CD4-positive, alpha-beta T cell treated with Interleukin-12 subunit alpha and Interleukin-12 subunit beta, for 1 hour (primary cell): ENCODE data around the gene AATK.

Experiments used
- DNase-seq: peaks from one replicate; pipeline ENCODE4 v3.0.0-alpha.2; 2020

The AATK gene

GRCh38 chr17:81110488-81111040 is 55.5 kb downstream of the AATK start:
- DNase-seq: no peak

- DNase-seq: no peak
Measured at GRCh38 chr17:81109957-81110356, 56.1 kb downstream of the AATK start.

GRCh38 chr17:81108220-81108619 is 57.8 kb downstream of the AATK start:
- DNase-seq: no peak

GRCh38 chr17:81106716-81107115 is 59.3 kb downstream of the AATK start:
- no peak for DNase-seq

- no peak for DNase-seq
Measured at GRCh38 chr17:81103379-81103778, 62.6 kb downstream of the AATK start.

GRCh38 chr17:81102869-81103268 is 63.2 kb downstream of the AATK start:
- DNase-seq: no peak

- DNase-seq: no peak
Measured at GRCh38 chr17:81102352-81102751, 63.7 kb downstream of the AATK start.

GRCh38 chr17:81101614-81102306 is 64.3 kb downstream of the AATK start:
- DNase-seq: peak; percentile 91

- no peak for DNase-seq
Measured at GRCh38 chr17:81100668-81101067, 65.4 kb downstream of the AATK start.

- no peak for DNase-seq
Measured at GRCh38 chr17:81099888-81100287, 66.1 kb downstream of the AATK start.

GRCh38 chr17:81097943-81098308 is 68.1 kb downstream of the AATK start:
- DNase-seq: no peak

GRCh38 chr17:81097134-81097942 is 68.7 kb downstream of the AATK start:
- peak; percentile 52 for DNase-seq

GRCh38 chr17:81096741-81097133 is 69.3 kb downstream of the AATK start:
- no peak for DNase-seq

GRCh38 chr17:81095383-81095762 is 70.6 kb downstream of the AATK start:
- DNase-seq: peak; percentile 24

GRCh38 chr17:81094509-81095382 is 71.3 kb downstream of the AATK start:
- peak; percentile 92 for DNase-seq

GRCh38 chr17:81093619-81094508 is 72.2 kb downstream of the AATK start:
- no peak for DNase-seq

- no peak for DNase-seq
Measured at GRCh38 chr17:81092518-81093095, 73.4 kb downstream of the AATK start.

- no peak for DNase-seq
Measured at GRCh38 chr17:81091774-81092517, 74.1 kb downstream of the AATK start.

- DNase-seq: no peak
Measured at GRCh38 chr17:81091154-81091553, 74.9 kb downstream of the AATK start.

- DNase-seq: peak; percentile 52
Measured at GRCh38 chr17:81090361-81091136, 75.5 kb downstream of the AATK start.
